GM18873 (cell line): ENCODE measurements around the gene COL1A1.
A peak's percentile ranks its signal among the peaks of the same experiment; 100 is the strongest.

Source experiments
- ATAC-seq: cut with Tn5 transposase; IDR thresholded peaks from one replicate; pipeline ENCODE4 v1.9.1; 2021; ENCODE audit warnings: mild to moderate bottlenecking, moderate library complexity, moderate number of reproducible peaks; ENCODE audit not compliant: unreplicated experiment, low FRiP score

Gene COL1A1

DNA sequence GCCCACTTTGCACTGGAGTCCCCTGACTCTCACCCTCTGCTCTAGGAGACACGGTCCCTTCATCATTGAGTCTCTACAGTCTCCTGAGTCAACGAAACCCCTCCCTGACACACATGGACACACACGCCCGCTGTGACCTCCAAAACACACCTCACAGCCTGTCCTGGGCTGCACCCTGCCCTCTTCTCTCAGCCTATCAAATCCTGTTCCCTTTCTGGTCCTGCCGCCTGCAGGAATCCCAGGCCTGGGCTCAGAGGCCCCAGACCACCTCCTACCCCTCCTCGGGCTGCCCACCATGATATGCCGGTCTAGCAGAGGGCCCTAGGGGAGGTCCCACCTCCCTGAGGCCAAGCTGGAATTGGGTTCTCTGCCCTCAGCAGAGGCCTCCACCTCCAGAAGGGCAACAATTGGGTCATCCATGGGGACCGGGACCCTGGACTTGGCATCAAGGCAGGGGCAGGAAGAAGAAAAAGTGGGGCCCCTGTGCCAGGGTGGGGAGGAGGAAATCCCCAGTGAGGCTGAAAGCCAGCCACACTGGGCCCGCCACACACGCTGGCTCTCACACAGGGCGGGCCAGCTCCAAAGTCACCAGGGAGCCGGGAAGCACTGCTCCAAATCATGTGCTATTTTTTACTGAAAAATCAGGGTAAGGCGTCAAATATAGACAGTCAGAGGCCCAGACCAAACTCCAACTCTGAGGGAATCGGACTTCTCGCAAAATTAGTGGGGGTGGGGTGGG, 54.3 kb downstream of the COL1A1 start:
- no peak for ATAC-seq

DNA sequence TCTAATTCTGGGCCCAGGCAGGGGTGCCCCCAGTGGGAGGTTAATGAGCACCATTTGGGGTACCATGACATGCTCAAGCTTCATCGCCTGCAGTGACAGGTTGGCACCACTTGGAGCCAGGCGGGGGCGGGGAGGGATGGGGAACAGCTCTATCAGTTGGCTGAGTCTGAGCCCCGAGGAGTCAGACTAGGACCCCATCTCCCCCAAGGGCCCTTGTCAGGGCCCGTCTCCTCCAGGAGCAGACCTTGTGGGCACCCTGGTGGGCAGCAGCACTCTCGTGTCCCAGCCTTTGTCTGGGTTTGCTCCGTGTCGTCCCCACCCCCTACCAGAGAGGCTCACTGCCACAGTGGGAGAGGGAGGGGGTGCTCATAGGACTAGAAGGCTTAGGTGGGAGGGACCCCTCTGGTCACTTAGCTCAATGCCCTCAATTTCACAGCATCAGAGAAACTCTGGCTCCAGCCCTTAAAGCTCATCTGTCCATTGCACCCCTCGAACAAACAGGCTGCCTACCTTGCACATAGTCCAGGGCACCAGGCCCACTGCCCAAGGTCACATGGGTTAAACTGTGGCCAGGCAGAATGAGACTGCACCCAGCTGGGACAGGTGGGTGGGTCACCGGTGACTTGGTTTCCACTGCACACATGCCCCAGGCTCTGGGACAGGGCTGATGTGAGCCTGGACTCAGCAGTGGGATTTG, 55.1 kb downstream of the COL1A1 start:
- no peak for ATAC-seq

DNA sequence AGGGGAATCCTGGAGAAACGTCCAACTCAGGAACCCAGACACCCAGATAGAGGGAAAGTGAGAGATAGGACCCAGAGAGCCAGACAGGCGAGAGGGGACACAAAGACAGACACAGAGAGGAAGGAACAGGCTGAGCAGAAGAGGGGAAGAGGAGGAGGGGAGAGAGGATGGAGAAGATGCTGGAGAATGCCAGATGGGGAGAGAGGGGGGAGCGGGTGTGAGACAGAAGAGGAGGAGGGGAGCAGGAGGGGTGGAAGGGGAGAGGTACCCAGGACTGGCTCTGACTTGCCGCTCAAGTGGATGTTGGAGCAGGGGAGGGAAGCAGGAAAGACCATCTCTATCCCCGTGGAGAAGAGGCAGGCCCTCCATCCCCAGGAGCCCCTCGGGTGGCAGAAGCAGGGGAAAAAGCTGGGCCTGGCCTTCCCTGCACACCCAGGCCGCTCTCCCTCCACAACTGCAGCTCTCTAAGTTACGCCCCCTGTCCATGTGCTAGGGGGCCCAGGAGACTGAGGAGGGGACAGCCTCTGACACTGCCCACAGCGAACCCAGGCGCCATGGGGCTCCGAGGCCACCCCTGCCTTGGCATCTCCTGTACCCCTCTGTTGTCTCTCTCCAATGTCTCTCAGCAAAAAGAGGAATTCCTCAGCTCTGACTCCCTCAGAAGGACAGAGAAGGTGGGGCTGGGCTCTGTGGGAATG, 55.8 kb downstream of the COL1A1 start:
- ATAC-seq: no peak

DNA sequence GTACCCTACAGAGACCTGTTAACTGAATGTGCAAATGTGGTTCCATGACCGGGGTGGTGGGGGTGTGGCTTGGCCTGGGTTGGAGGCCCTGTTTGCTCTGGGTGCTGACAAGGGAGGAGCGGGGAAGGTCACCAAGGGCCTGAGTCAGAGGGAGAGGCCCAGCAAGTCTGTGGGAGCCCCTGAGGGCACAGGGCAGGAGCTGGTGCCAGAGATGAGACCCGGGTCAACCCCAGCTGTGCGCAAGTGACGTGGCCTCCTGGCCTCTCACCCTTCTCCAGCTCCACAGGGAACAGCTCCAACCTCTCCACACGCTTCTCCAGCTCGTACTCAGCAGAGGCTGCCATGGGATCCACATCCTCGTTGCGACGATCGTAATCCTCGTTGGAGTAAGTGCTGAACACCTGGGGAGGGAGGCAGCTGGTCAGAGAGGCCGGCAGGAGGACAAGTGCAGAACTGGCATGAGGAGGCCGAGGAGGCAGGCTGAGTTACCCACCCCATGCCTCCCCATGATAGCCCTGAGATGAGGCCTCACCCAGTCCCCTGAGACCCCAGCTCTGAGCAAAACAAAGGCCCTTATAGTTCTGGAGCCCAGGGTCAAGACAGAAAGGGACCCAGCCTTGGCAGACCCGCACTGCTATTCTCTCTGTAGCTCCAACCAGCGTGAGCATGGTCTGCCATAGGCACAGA, 56.4 kb downstream of the COL1A1 start:
- no peak for ATAC-seq

DNA sequence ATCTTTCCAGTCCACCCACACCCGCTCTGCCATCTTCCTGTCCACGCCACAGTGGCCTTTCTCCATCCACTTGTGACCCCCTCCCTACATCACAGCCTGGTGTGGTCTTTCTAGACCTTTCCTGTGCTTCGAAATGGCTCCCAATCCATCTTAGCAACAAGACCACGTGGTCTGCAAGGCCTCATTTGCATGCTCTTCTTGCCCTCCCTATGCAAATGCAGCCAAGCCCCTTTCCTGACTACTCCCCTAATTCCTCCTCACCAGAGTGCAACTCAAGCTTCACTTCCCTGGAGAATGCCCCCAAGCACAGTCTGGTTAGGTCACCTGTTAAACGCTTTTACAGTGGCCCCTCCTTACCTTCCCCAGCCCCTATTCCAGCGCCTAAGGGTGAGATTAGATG, 57.1 kb downstream of the COL1A1 start:
- no peak for ATAC-seq

DNA sequence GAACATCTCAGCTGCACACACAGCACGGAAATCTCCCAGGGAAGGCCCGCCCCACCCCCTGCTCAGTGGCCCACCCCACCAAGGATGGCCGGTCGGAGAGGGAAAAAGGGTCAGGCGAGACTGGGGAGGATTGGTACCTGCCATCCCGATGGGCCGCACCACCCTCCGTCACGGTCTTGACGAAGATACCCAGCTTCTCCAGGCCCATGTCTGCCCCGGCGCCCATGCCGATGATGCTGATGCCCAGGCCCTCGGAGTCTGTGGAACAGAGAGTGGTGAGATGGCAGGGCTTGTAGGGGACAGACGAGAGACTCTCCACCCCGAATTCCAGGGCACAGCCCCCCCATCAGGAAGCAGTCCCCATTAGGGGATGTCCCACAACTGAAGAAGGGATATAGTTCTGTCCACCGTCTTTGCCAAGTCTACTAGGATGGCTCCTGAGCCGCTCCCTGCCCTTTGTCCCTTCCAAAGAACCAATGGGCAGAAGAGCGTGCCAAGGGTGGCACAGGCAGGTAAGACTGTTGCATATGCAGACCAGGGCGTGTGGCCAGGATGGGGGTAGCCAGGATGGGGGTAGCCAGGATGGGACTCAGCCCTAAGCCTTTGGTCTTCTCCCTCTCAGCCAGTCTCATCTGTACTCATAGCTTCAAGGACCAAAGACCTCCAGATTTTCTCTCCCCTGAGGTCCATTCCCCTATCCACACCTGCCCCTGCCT, 57.8 kb downstream of the COL1A1 start:
- no peak for ATAC-seq

DNA sequence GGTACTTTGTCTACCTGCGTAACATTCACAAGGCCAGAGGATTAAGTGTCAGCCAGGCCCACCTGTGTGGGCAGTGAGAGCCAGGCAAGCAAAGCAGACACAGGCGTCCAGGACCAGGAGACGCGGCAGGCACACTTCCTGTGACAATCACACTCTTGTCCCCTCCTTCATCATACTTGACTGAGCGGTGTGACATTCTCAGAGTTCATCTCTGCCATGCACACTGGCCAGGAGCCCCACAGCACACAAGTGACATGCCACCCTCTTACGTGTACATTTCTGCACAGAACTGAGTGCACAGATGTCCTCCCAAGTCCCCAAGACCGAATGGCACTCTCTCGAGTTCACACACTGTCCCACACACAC, 59.7 kb downstream of the COL1A1 start:
- no peak for ATAC-seq

DNA sequence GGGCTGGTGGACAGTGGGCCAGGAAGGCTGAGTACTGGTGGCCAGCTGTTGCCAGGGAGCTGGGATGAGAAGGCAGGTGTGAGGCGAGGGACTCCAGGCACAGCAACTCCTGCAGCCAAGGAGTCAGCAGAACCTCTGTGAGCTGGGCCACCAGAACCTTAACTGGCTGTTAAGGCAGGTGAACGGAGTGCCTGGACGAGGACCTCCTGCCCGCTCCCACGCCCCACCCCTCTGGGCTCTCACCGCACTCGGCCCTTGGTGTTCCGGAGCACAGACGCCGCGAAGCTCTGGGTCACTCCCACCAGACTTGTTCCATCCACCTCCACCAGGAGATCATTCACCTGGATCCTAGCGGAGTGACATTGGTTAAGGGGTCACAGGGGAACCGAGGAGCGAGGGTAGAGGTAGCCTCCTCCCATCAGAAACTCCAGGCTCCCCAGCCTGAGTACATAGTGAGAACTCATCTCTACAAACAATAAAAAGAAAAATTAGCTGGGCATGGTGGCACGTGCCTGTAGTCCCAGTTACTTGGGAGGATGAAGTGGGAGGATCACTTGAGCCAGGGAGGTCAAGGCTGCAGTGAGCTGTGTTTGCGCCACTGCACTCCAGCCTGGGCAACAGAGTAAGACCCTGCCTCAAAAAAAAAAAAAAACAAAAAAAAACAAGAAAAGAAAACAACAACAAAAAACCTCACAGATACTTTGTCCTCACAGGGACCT, 60.2 kb downstream of the COL1A1 start:
- no peak for ATAC-seq

DNA sequence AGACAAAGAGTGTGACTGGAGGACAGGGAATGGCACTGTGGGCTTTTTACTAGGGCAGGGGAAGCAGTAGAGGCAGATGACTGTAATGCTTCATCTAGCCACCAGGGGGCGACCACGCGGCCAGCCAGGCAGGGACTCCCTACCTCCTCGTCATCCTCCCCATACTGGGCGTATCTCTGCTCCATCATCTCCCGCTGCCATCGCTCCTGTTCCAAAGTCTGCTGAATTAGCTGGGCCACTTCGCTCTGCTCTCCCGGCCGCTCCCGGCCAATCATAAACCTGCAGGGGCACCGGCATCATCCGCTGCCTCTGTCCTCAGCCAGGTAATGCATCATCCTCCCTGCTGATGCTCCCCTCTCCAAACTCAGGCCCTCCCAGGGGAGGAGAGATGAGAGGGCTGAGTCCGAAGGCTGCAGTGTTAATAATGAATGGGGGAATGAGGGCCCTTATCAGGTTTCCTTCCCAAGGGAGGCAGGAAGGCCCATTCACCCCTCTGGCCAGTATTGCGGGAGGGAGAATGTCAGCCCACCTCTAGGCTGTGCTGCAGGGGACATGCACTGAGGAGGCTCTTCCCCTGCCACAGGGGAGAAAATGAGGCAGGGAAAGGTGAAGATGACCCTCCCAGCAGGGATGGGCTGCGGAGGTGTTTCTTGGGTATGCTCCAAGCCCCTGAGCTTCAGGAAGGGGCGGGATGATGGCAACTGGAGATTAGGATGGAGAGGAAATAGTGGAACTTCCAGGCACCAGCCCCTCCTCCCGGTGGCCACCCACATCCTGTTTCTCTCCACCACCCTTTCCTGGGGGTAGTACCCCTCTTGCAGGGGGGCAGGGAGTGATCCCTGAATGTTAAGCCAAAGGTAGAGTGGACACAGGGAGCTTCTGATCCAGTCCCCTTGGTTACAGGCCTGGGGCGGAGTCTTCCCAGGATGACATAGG, 61.2 kb downstream of the COL1A1 start:
- ATAC-seq: peak; percentile 48

DNA sequence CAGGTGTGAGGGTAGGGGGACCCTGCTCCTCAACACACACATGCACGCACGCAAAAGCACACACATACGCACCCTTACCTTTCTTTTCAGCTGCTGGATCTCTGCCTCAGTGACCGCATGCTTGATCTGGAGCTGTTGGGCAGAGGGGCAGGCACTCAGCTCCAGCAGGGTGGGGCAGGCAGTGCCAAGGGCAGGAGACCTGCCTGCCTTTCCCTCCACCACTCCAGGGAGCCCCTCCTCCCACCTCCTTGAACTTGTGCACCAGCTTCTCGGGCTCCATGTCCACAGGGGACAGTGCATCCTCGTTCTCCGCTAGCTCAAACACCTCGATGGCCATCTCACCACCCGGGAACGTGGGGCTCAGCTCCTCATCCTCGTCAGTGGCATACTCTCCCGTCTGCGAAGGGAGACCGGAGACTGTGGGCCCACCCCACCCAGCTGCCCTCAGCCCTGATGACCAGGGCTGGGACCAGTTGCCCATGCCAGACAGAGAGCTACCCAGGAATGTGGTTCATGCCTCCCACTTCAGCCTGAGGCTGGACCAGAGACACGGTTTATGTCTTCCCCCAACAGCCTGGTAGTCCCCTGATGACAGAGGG, 62.1 kb downstream of the COL1A1 start:
- ATAC-seq: no peak

DNA sequence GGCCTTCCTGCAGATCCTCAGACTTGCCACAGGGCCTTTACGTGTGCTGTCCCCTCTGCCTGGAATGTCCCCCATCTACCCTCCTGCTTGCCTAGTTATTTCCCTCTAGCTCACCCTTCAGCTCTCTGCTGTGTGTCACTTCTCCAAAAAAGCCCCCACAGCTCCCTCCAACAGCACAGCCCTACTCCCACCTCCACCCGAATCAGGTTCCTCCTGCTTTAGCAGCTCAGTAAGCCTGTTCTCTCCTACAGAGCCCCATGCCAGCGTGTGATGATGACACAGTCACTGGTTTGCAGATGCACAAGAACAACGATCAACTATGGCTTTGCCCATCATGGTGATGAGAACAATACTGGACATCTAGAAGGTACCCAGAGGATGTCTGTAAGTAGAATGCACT, 64.4 kb downstream of the COL1A1 start:
- ATAC-seq: no peak

DNA sequence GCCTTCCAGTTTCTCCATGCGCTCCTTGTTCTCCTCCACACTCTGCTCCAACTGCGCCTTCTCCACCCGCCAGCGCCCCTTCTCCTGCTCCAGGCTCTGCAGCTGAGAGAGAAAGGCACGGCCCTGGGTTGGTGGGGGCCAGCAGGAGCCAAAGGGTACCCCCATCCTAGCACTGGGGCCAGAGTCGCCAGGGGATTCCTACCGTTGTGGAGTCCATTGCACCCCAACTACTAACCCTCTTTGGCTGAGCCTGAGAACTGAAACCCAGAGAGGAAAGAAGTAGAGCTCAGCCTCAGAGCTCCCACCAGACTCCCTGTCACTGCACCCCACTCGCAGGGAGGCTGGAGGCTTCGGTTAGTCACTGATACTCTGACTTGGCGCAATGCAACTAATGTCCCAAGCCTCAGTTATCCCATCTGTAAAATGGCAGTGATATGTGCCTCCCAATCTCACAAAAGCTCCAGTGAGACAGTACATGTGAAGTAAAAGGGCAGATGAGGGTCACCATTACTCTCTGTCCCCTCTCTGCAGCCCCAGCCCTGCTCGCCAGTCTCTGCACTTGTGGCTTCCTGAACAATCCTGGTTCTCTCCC, 65.2 kb downstream of the COL1A1 start:
- no peak for ATAC-seq

DNA sequence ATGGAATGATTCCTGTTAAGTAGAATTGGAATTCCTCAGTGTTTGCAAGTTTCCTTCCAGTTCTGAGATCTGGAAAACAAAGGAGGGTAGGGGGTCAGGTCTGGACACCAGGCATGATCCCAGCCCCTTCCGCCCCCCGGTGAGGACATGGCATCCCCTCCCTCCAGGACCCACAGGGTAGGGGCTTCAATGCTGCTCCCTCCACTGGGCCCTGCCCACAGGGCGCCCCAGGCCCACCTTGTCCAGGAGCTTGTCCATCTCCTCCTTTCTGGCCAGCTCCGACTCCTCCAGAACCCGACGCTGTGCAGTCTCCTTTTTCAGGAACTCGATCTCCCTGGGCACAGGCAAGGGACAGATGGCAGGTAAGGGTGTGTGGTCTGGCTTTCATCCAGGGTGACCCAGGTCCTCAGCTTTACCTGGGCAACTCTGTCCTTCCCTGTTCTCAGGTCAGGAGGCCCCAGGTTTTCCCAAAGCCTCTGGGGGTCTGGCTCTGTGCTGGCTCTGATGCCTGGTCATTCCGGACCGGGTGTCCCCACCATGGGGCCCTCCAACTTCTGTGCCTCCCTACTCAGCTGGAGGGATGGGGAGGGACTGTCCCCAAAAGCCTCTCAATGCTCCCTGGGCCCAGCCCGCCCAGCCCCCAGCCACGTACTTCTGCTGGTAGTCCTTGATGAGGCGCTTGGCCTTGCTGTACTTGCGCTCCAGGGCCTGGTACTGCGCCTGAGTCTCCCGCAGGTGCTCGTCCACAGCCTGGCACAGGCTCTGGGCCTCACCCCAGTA, 65.9 kb downstream of the COL1A1 start:
- no peak for ATAC-seq

DNA sequence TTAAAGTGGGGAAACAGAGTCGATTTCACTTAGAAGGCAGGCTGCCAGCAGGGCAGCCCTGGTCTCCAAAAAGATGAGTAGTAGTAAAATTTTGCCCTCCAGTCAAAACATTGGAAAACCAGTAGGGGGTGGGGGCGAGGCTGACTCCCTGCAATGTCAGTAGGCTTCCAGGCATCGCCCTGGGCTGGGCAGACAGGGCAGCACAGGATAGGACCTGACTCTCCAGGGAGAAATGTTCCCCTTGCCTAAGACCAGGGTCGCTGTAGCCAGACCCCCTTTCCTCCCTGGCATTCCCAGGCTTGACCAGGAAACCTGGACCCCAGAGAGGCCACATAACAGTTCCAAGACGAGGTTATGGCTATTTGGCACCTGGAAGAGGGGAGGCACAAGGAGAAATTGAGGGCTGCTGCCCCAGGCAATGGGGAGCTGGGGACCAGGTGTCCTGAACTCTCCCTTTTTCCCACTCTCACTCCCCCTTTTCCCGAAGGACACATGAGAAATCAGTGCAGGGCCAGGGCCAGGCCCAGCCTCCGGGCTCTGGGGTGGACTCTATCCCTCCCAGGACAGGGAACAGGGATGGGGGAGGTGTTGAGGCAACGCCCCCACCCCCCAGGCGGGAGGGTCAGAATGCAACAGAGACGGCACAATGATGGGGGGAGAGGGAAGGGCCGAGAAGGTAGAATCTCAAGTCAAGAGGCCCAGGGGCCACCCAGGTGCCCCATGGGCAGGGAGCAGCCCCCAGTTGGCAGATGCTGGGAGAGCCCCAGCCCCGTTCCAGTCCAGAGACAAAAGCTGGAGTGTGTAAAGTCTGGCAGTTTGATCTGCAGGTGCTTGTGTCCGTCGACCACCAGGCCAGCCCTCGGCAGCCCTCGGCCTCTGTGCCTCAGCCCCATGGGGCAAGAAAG, 67.0 kb downstream of the COL1A1 start:
- ATAC-seq: no peak

DNA sequence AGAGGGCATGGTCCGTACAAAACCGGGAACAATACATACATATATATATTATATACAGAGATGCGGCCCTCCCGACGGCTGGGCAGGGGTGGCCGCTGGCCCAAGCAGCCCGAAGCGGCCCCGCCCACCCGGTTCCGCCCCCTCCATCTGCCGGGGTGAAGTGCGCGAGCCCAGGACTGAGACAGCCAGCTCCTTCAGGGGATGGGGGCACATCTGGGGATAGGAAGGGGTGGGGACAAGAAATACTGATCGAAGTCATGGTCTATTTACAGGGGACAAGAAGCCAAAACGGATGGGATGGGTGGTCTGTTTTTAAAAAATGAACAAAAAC, 67.7 kb downstream of the COL1A1 start:
- no peak for ATAC-seq
